Neural progenitor cell (in vitro differentiated cells): ENCODE measurements around the gene SLC35G4. TPM values are rescaled to one million over a fixed set of nuclear protein-coding genes. Genes with fewer than 3 reads are reported as not detected.

Experiments
- DNase-seq: peaks from one replicate; pipeline ENCODE4 v3.0.0-alpha.2; 2016; ENCODE audit warnings: low spot score
- H2AFZ ChIP-seq: fragments of 200-600 bp; sonication (generic); replicated peaks from 2 replicates; pipeline ENCODE4 v1.6.1; 2016; ENCODE audit warnings: antibody characterized with exemption
- H3F3A ChIP-seq: fragments of 200-600 bp; sonication (generic); 2 replicates; pipeline ENCODE4 v1.6.1; 2016; ENCODE audit warnings: antibody characterized with exemption, low read depth
- H3K27ac ChIP-seq: fragments of 200-600 bp; sonication (generic); 2 replicates; pipeline ENCODE4 v1.5.1; 2016; ENCODE audit warnings: mild to moderate bottlenecking
- H3K27me3 ChIP-seq: fragments of 200-600 bp; sonication (generic); 2 replicates; pipeline ENCODE4 v1.6.1; 2016; ENCODE audit warnings: mild to moderate bottlenecking, moderate library complexity
- H3K36me3 ChIP-seq: fragments of 200-600 bp; sonication (generic); 2 replicates; pipeline ENCODE4 v1.5.1; 2016
- H3K4me1 ChIP-seq: fragments of 200-600 bp; sonication (generic); 2 replicates; pipeline ENCODE4 v1.6.1; 2016; ENCODE audit warnings: mixed run types
- H3K4me2 ChIP-seq: fragments of 200-600 bp; sonication (generic); 2 replicates; pipeline ENCODE4 v1.6.1; 2016
- H3K4me3 ChIP-seq: fragments of 200-600 bp; sonication (generic); 2 replicates; pipeline ENCODE4 v1.5.1; 2016
- H3K79me2 ChIP-seq: fragments of 200-600 bp; sonication (generic); 2 replicates; pipeline ENCODE4 v1.6.1; 2016; ENCODE audit warnings: low read depth
- H3K9ac ChIP-seq: fragments of 200-600 bp; sonication (generic); 2 replicates; pipeline ENCODE4 v1.6.1; 2016
- H3K9me3 ChIP-seq: fragments of 200-600 bp; sonication (generic); 2 replicates; pipeline ENCODE4 v1.5.1; 2016; ENCODE audit warnings: low read depth
- H4K20me1 ChIP-seq: fragments of 200-600 bp; sonication (generic); 2 replicates; pipeline ENCODE4 v1.6.1; 2016; ENCODE audit warnings: low read depth
- H3K27ac Mint-ChIP-seq: 3 replicates; pipeline ENCODE4 v1.8.0; 2021; ENCODE audit warnings: mixed read lengths
- H3K27me3 Mint-ChIP-seq: 2 replicates; pipeline ENCODE4 v1.8.0; 2022; ENCODE audit warnings: low read depth, mild to moderate bottlenecking, inconsistent platforms, moderate library complexity, mixed read lengths; ENCODE audit not compliant: insufficient read depth
- H3K36me3 Mint-ChIP-seq: 3 replicates; pipeline ENCODE4 v1.8.0; 2021; ENCODE audit warnings: mixed read lengths
- H3K4me1 Mint-ChIP-seq: 3 replicates; pipeline ENCODE4 v1.8.0; 2021; ENCODE audit warnings: mixed read lengths
- H3K4me3 Mint-ChIP-seq: 3 replicates; pipeline ENCODE4 v1.8.0; 2021; ENCODE audit warnings: mild to moderate bottlenecking, moderate library complexity, mixed read lengths
- H3K9me3 Mint-ChIP-seq: 3 replicates; pipeline ENCODE4 v1.8.0; 2020; ENCODE audit warnings: mixed read lengths
- EZH2 ChIP-seq: fragments of 200-600 bp; sonication (generic); IDR thresholded peaks from 2 replicates; pipeline ENCODE4 v1.6.1; 2017; ENCODE audit warnings: antibody characterized with exemption, mild to moderate bottlenecking, moderate library complexity
- EZH2phosphoT487 ChIP-seq: fragments of 200-600 bp; sonication (generic); IDR thresholded peaks from 2 replicates; pipeline ENCODE4 v1.6.1; 2017; ENCODE audit warnings: antibody characterized with exemption
- total RNA-seq: library from RNA; depleted of rRNA; stranded (reverse); fragments of >200 nt; gene quantifications from 2 replicates; pipeline ENCODE4 v1.2.3, GENCODE V29; 2015; ENCODE audit warnings: low replicate concordance
- TF ChIP-seq, protein P1 (sequence below): fragments of 200-600 bp; sonication (generic); IDR thresholded peaks from 2 replicates; pipeline ENCODE4 v1.5.1; 2017; ENCODE audit warnings: antibody characterized with exemption, mild to moderate bottlenecking

Gene SLC35G4
- total RNA-seq, 1 donor from 2014 or later, result not detected

- H3K4me2 ChIP-seq, result no peak overlapping the region
- H3K27me3 ChIP-seq, result no peaks in the 10 kb centered on the region
- no peak for TF ChIP-seq EZH2phosphoT487
- no peak for TF ChIP-seq EZH2
- TF ChIP-seq, protein P1, sequence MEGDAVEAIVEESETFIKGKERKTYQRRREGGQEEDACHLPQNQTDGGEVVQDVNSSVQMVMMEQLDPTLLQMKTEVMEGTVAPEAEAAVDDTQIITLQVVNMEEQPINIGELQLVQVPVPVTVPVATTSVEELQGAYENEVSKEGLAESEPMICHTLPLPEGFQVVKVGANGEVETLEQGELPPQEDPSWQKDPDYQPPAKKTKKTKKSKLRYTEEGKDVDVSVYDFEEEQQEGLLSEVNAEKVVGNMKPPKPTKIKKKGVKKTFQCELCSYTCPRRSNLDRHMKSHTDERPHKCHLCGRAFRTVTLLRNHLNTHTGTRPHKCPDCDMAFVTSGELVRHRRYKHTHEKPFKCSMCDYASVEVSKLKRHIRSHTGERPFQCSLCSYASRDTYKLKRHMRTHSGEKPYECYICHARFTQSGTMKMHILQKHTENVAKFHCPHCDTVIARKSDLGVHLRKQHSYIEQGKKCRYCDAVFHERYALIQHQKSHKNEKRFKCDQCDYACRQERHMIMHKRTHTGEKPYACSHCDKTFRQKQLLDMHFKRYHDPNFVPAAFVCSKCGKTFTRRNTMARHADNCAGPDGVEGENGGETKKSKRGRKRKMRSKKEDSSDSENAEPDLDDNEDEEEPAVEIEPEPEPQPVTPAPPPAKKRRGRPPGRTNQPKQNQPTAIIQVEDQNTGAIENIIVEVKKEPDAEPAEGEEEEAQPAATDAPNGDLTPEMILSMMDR, result no peak
- H3K9me3 ChIP-seq, result no peaks in the 10 kb centered on the region
- H2AFZ ChIP-seq, result no peak overlapping the region
- H3K27me3 Mint-ChIP-seq, result peaks cover 4% of the 10 kb centered on the region
- no peak overlapping the region for H3K4me3 Mint-ChIP-seq
- H3K27ac Mint-ChIP-seq, result no peak overlapping the region
- peaks cover 4% of the 10 kb centered on the region for H3K4me1 Mint-ChIP-seq
- H3K4me3 ChIP-seq, result no peak overlapping the region
- H3F3A ChIP-seq, result no peaks in the 10 kb centered on the region
- no peaks in the 10 kb centered on the region for H3K79me2 ChIP-seq
- H3K36me3 ChIP-seq, result no peaks in the 10 kb centered on the region
- H3K9me3 Mint-ChIP-seq, result no peaks in the 10 kb centered on the region
- no peaks in the 10 kb centered on the region for H3K36me3 Mint-ChIP-seq
- no peaks in the 10 kb centered on the region for H4K20me1 ChIP-seq
- no peak for DNase-seq
- H3K4me1 ChIP-seq, result no peaks in the 10 kb centered on the region
- no peak overlapping the region for H3K9ac ChIP-seq
- H3K27ac ChIP-seq, result no peak overlapping the region
Observed at GRCh38 chr18:11578799-11579198, 30.6 kb upstream of the SLC35G4 start.

GRCh38 chr18:11579916-11580315 is 29.5 kb upstream of the SLC35G4 start:
- Mint-ChIP-seq H3K9me3 (no peaks in the 10 kb centered on the region), H3K27ac (no peak overlapping the region), H3K4me3 (no peak overlapping the region), H3K27me3 (peaks cover 4% of the 10 kb centered on the region), H3K4me1 (peaks cover 4% of the 10 kb centered on the region), H3K36me3 (no peaks in the 10 kb centered on the region)
- Histone ChIP-seq H3K9ac (no peak overlapping the region), H3K4me1 (no peaks in the 10 kb centered on the region), H3K79me2 (no peaks in the 10 kb centered on the region), H4K20me1 (no peaks in the 10 kb centered on the region), H3K36me3 (no peaks in the 10 kb centered on the region), H3K4me3 (no peak overlapping the region), H3K4me2 (no peak overlapping the region), H3K27ac (no peak overlapping the region), H3F3A (no peaks in the 10 kb centered on the region), H3K9me3 (no peaks in the 10 kb centered on the region), H2AFZ (no peak overlapping the region), H3K27me3 (no peaks in the 10 kb centered on the region)
- TF ChIP-seq EZH2 (no peak), EZH2phosphoT487 (no peak)
- TF ChIP-seq, protein P1, result no peak
- no peak for DNase-seq

- no peaks in the 10 kb centered on the region for H3F3A ChIP-seq
Observed at GRCh38 chr18:11581286-11581685, 28.1 kb upstream of the SLC35G4 start.

More at GRCh38 chr18:11581286-11581685, 28.1 kb upstream of the SLC35G4 start:
- no peak for DNase-seq
- H3K9me3 ChIP-seq, result no peaks in the 10 kb centered on the region
- Mint-ChIP-seq H3K4me3 (no peak overlapping the region), H3K36me3 (no peaks in the 10 kb centered on the region), H3K4me1 (peaks cover 4% of the 10 kb centered on the region), H3K27me3 (peaks cover 4% of the 10 kb centered on the region), H3K27ac (no peak overlapping the region), H3K9me3 (no peaks in the 10 kb centered on the region)
- H3K79me2 ChIP-seq, result no peaks in the 10 kb centered on the region
- no peaks in the 10 kb centered on the region for H4K20me1 ChIP-seq
- no peak overlapping the region for H3K9ac ChIP-seq
- no peak overlapping the region for H3K4me2 ChIP-seq
- H3K27me3 ChIP-seq, result no peaks in the 10 kb centered on the region
- no peak overlapping the region for H2AFZ ChIP-seq
- H3K27ac ChIP-seq, result no peak overlapping the region
- no peaks in the 10 kb centered on the region for H3K36me3 ChIP-seq
- TF ChIP-seq, protein P1, result no peak
- TF ChIP-seq EZH2phosphoT487, result no peak
- TF ChIP-seq EZH2, result no peak
- H3K4me3 ChIP-seq, result no peak overlapping the region
- H3K4me1 ChIP-seq, result no peaks in the 10 kb centered on the region
